H1 (cell line): ENCODE results near the gene NIT2. TPM values are rescaled to one million over a fixed set of nuclear protein-coding genes. Genes with fewer than 3 reads are reported as not detected.

Source experiments
- CTCF ChIA-PET: fragments of 300-600 bp; sonication (Branson Sonifier 250); formaldehyde crosslinking; loops from one replicate; lab custom pipeline; 2021; ENCODE audit not compliant: partially characterized antibody; lab: Charles Lee
- POLR2A ChIA-PET: fragments of 300-600 bp; sonication (Branson Sonifier 250); formaldehyde crosslinking; loops from one replicate; lab custom pipeline; 2021; ENCODE audit warnings: inconsistent platforms; ENCODE audit not compliant: partially characterized antibody; lab: Charles Lee
- DNase-seq, 2 experiments: peaks; one replicate each; pipeline versions ENCODE4 v3.0.0 to v3.0.0-alpha.2; 2010 to 2022; ENCODE audit warnings: low spot score in 2 of 2, low read depth in 1 of 2, mixed read lengths in 1 of 2
- FAIRE-seq: peaks from 2 replicates; lab custom pipeline; 2011; peaks lifted over from hg19 to GRCh38; lab: Jason Lieb, UNC
- H2AFZ ChIP-seq: 2 replicates; pipeline ENCODE4 v1.8.1; 2012; ENCODE audit warnings: low read length, inconsistent platforms
- H2AK5ac ChIP-seq: 2 replicates; pipeline ENCODE4 v1.6.1; 2013; ENCODE audit warnings: low read depth, low read length
- H2BK120ac ChIP-seq: replicated peaks from 2 replicates; pipeline ENCODE3; 2013; ENCODE audit warnings: low read depth, low read length, inconsistent platforms
- H2BK12ac ChIP-seq: 2 replicates; pipeline ENCODE4 v1.6.1; 2013; ENCODE audit warnings: low read depth, low read length
- H2BK15ac ChIP-seq: 2 replicates; pipeline ENCODE4 v1.6.1; 2013; ENCODE audit warnings: low read length
- H2BK20ac ChIP-seq: 2 replicates; pipeline ENCODE4 v1.6.1; 2013; ENCODE audit warnings: low read length
- H2BK5ac ChIP-seq: 2 replicates; pipeline ENCODE4 v1.6.1; 2013; ENCODE audit warnings: low read depth, low read length
- H3K14ac ChIP-seq: 2 replicates; pipeline ENCODE4 v1.6.1; 2013; ENCODE audit warnings: inconsistent platforms; ENCODE audit not compliant: insufficient read length
- H3K18ac ChIP-seq: 2 replicates; pipeline ENCODE4 v1.6.1; 2013; ENCODE audit warnings: low read length; ENCODE audit errors: extremely low read depth
- H3K23ac ChIP-seq: 2 replicates; pipeline ENCODE4 v1.6.1; 2013; ENCODE audit warnings: inconsistent platforms; ENCODE audit not compliant: insufficient read length
- H3K23me2 ChIP-seq: 2 replicates; pipeline ENCODE4 v1.6.1; 2013; ENCODE audit warnings: low read depth, low read length
- H3K27ac ChIP-seq: 2 replicates; pipeline ENCODE4 v1.6.1; 2011; ENCODE audit warnings: low read depth, low read length, inconsistent platforms
- H3K27me3 ChIP-seq, 4 experiments: replicated peaks in 1 of 4; 1 replicate in 1 of 4; 2 replicates in 3 of 4; pipeline versions ENCODE4 v1.6.1 to v1.8.1; 2011 to 2013; ENCODE audit warnings: low read length in 3 of 4, mild to moderate bottlenecking in 3 of 4, inconsistent platforms in 2 of 4, mixed read lengths in 2 of 4, moderate library complexity in 1 of 4; ENCODE audit not compliant: control insufficient read depth in 3 of 4, insufficient read depth in 3 of 4; ENCODE audit errors: extremely low read depth in 1 of 4
- H3K36me3 ChIP-seq, 4 experiments: 2 replicates each; pipeline versions ENCODE4 v1.6.1 to v1.8.1; 2011 to 2013; ENCODE audit warnings: mild to moderate bottlenecking in 4 of 4, low read length in 3 of 4, moderate library complexity in 2 of 4, control low read depth in 1 of 4, inconsistent platforms in 1 of 4; ENCODE audit not compliant: insufficient read depth in 4 of 4, control insufficient read depth in 2 of 4
- H3K4ac ChIP-seq: replicated peaks from 2 replicates; pipeline ENCODE3; 2013; ENCODE audit warnings: low read length, low read depth, mixed read lengths, inconsistent platforms; ENCODE audit not compliant: insufficient read length
- H3K4me1 ChIP-seq, 4 experiments: replicated peaks in 1 of 4; 1 replicate in 1 of 4; 2 replicates in 3 of 4; pipeline versions ENCODE4 v1.6.1 to v1.8.1; 2011 to 2013; ENCODE audit warnings: low read length in 3 of 4, inconsistent platforms in 2 of 4, mixed read lengths in 1 of 4; ENCODE audit not compliant: insufficient read depth in 4 of 4, control insufficient read depth in 3 of 4
- H3K4me2 ChIP-seq, 2 experiments: 2 replicates each; pipeline versions ENCODE4 v1.6.1 to v1.8.1; 2011 to 2013; ENCODE audit warnings: low read depth in 2 of 2, low read length in 2 of 2, control low read depth in 1 of 2, inconsistent platforms in 1 of 2, mild to moderate bottlenecking in 1 of 2; ENCODE audit not compliant: insufficient read depth in 1 of 2
- H3K4me3 ChIP-seq, 4 experiments: fragments of 200-600, 300-600 bp in 1 of 4; sonication (generic), shearing (Covaris generic), sonication (Bioruptor Twin) in 1 of 4; 2 replicates each; pipeline versions ENCODE4 v1.5.1 to v1.8.1; 2011 to 2016; ENCODE audit warnings: low read length in 4 of 4, low read depth in 3 of 4, control low read depth in 2 of 4, inconsistent platforms in 2 of 4, mild to moderate bottlenecking in 2 of 4, mixed read lengths in 1 of 4, moderate library complexity in 1 of 4; ENCODE audit not compliant: insufficient read depth in 2 of 4; ENCODE audit errors: extremely low read depth in 1 of 4
- H3K56ac ChIP-seq: replicated peaks from 2 replicates; pipeline ENCODE3; 2013; ENCODE audit warnings: low read depth, mild to moderate bottlenecking, mixed read lengths, low read length, inconsistent platforms; ENCODE audit not compliant: insufficient read length
- H3K79me1 ChIP-seq: 2 replicates; pipeline ENCODE4 v1.6.1; 2013; ENCODE audit warnings: low read depth, low read length, control low read depth
- H3K79me2 ChIP-seq, 2 experiments: 2 replicates each; pipeline versions ENCODE4 v1.6.1 to v1.8.1; 2012 to 2013; ENCODE audit warnings: low read length in 2 of 2, mild to moderate bottlenecking in 2 of 2, inconsistent platforms in 1 of 2; ENCODE audit not compliant: insufficient read depth in 2 of 2, control insufficient read depth in 1 of 2
- H3K9ac ChIP-seq, 4 experiments: replicated peaks in 1 of 4; 1 replicate in 1 of 4; 2 replicates in 3 of 4; pipeline versions ENCODE4 v1.6.1 to v1.8.1; 2011 to 2013; ENCODE audit warnings: low read depth in 3 of 4, low read length in 3 of 4, control low read depth in 2 of 4, mild to moderate bottlenecking in 2 of 4, moderate library complexity in 2 of 4, inconsistent platforms in 1 of 4; ENCODE audit errors: extremely low read depth in 1 of 4
- H3K9me3 ChIP-seq, 2 experiments: 2 replicates each; pipeline versions ENCODE4 v1.6.1 to v1.8.1; 2012 to 2013; ENCODE audit warnings: mild to moderate bottlenecking in 2 of 2, moderate library complexity in 2 of 2, control low read depth in 1 of 2, inconsistent platforms in 1 of 2, low read depth in 1 of 2, low read length in 1 of 2, mixed read lengths in 1 of 2; ENCODE audit not compliant: insufficient read depth in 2 of 2
- H4K20me1 ChIP-seq, 2 experiments: replicated peaks in 1 of 2; 2 replicates each; pipeline versions ENCODE3 to v1.8.1; 2011 to 2013; ENCODE audit warnings: inconsistent platforms in 2 of 2, low read length in 2 of 2, mild to moderate bottlenecking in 1 of 2; ENCODE audit not compliant: insufficient read depth in 2 of 2, control insufficient read depth in 1 of 2
- H4K5ac ChIP-seq: 2 replicates; pipeline ENCODE4 v1.6.1; 2013; ENCODE audit warnings: low read length, low read depth, mixed read lengths, inconsistent platforms; ENCODE audit not compliant: insufficient read length
- H4K8ac ChIP-seq: 2 replicates; pipeline ENCODE4 v1.8.0; 2013; ENCODE audit warnings: mild to moderate bottlenecking, moderate library complexity, low read length, inconsistent platforms; ENCODE audit not compliant: insufficient read depth; ENCODE audit errors: extremely low read depth
- H4K91ac ChIP-seq: replicated peaks from 2 replicates; pipeline ENCODE3; 2013; ENCODE audit warnings: low read length, mixed read lengths, inconsistent platforms; ENCODE audit not compliant: insufficient read length
- ASH2L ChIP-seq: fragments of 200-600, 300-600 bp; sonication (generic); IDR thresholded peaks from one replicate; pipeline ENCODE4 v1.7.1; 2017; ENCODE audit warnings: low read length
- EGR1 ChIP-seq: IDR thresholded peaks from 2 replicates; pipeline ENCODE4 v1.6.1; 2011; ENCODE audit warnings: low read depth, low read length, borderline replicate concordance
- EZH2 ChIP-seq: fragments of 200-600 bp; sonication (generic); IDR thresholded peaks from 2 replicates; pipeline ENCODE4 v1.7.1; 2012; ENCODE audit warnings: low read depth, mild to moderate bottlenecking, moderate library complexity, low read length, inconsistent platforms; ENCODE audit not compliant: severe bottlenecking
- HDAC2 ChIP-seq, 2 experiments: fragments of 300-600 bp in 1 of 2; sonication (generic) in 1 of 2; IDR thresholded peaks; 2 replicates each; pipeline ENCODE4 v1.6.1; 2011 to 2012; ENCODE audit warnings: low read depth in 2 of 2, low read length in 2 of 2, mild to moderate bottlenecking in 2 of 2, moderate library complexity in 2 of 2, borderline replicate concordance in 1 of 2, inconsistent platforms in 1 of 2
- JUN ChIP-seq: IDR thresholded peaks from 2 replicates; pipeline ENCODE4 v1.6.1; 2011; ENCODE audit warnings: low read depth, mild to moderate bottlenecking, improper control_type of control experiment, low read length
- NRF1 ChIP-seq: IDR thresholded peaks from 2 replicates; pipeline ENCODE4 v1.6.1; 2011; ENCODE audit warnings: mild to moderate bottlenecking, low read depth, low read length, improper control_type of control experiment
- POLR2A ChIP-seq, 2 experiments: IDR thresholded peaks; 1 replicate in 1 of 2; 2 replicates in 1 of 2; pipeline ENCODE4 v1.6.1; 2011; ENCODE audit warnings: low read depth in 2 of 2, low read length in 2 of 2, mild to moderate bottlenecking in 2 of 2; ENCODE audit errors: control extremely low read depth in 1 of 2
- POLR2AphosphoS5 ChIP-seq: IDR thresholded peaks from 2 replicates; pipeline ENCODE4 v1.6.1; 2011; ENCODE audit warnings: low read depth, low read length
- RFX5 ChIP-seq: IDR thresholded peaks from 2 replicates; pipeline ENCODE4 v1.6.1; 2011; ENCODE audit warnings: low read depth, low read length, improper control_type of control experiment, borderline replicate concordance
- SIRT6 ChIP-seq: IDR thresholded peaks from one replicate; pipeline ENCODE4 v1.7.1; 2012; ENCODE audit warnings: low read length, inconsistent platforms
- SUZ12 ChIP-seq: fragments of 200-600 bp; sonication (generic); IDR thresholded peaks from 2 replicates; pipeline ENCODE4 v1.6.1; 2012; ENCODE audit warnings: mild to moderate bottlenecking, inconsistent platforms, low read length, moderate library complexity, mixed read lengths
- TBP ChIP-seq: IDR thresholded peaks from 2 replicates; pipeline ENCODE4 v1.6.1; 2011; ENCODE audit warnings: low read depth, low read length, improper control_type of control experiment
- YY1 ChIP-seq: IDR thresholded peaks from 2 replicates; pipeline ENCODE4 v1.6.1; 2011; ENCODE audit warnings: low read depth, mild to moderate bottlenecking, low read length
- ZNF274 ChIP-seq: IDR thresholded peaks from 2 replicates; pipeline ENCODE4 v1.7.0; 2012; ENCODE audit warnings: low read length, borderline replicate concordance; ENCODE audit errors: extremely low read depth
- WGBS, 2 experiments: shearing (Covaris generic) in 1 of 2; methylation state at CpG; one replicate each; pipeline versions ENCODE4 v1.1.6 to v1.1.7; 2013 to 2015; ENCODE audit warnings: low lambda C conversion rate in 2 of 2, mixed read lengths in 2 of 2, inconsistent platforms in 1 of 2, low coverage in 1 of 2, missing lambda C conversion rate in 1 of 2; ENCODE audit not compliant: insufficient replicate concordance in 2 of 2, insufficient coverage in 1 of 2, insufficient read length in 1 of 2; ENCODE audit errors: extremely low coverage in 1 of 2, missing lambda C conversion rate in 1 of 2; 5-methylcytosine and 5-hydroxymethylcytosine counted together
- polyA plus RNA-seq, 7 experiments: library from polyadenylated mRNA; depleted of rRNA in 3 of 7; stranded (reverse) in 5 of 7; unstranded in 2 of 7; fragments of >200 nt in 5 of 7; fragments of 200-250 nt in 2 of 7; gene quantifications; 1 replicate in 5 of 7; 2 replicates in 1 of 7; 4 replicates in 1 of 7; pipeline versions ENCODE4 v1.2.1 to v1.2.3, GENCODE V29; 2011 to 2013; ENCODE audit warnings: missing spikeins in 2 of 7, mixed read lengths in 2 of 7
- total RNA-seq: library from RNA; stranded (reverse); fragmentation: NEBNext Ultra II Directional; extraction: Animal tissue kit (Norgen Biotek cat#: 25700); gene quantifications from 2 replicates; pipeline ENCODE4 v1.2.1, GENCODE V29; 2021

NIT2 gene
- total and polyA plus RNA-seq, 2 of the 8 experiments (the other 6 are each of a cell fraction or from before 2014, with no cell fraction given): 15.2 to 25.3 TPM

DNA sequence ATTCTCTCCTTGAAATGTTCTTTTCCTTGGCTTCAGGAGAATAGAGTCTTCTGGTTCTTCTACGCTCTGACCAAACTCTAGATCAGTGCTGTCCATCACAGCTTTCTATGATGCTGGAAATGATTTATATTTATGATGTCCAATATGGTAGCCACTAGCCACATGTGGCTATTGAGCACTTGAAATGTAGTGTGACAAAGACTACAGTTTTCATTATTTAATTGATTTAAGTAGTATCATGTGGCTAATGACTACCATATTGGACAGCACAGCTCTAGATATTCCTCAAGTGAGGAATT lies 69.6 kb downstream of the NIT2 start:
- Histone ChIP-seq H4K5ac (no peak overlapping the region), H2BK15ac (no peak overlapping the region), H2BK12ac (no peak overlapping the region), H3K14ac (no peak overlapping the region), H2AK5ac (no peak overlapping the region), H3K4me2 (peak overlapping the region; percentile 91 to 92), H3K4me3 (peak overlapping the region in 2 of 4 experiments; percentile 59 to 79; a peak in 4 of 8 replicates), H4K8ac (no peak overlapping the region), H2BK120ac (no peak overlapping the region), H3K56ac (no peak overlapping the region), H3K79me2 (peaks cover 12 to 77% of the 10 kb centered on the region in 2 experiments), H3K18ac (no peak overlapping the region), H3K27me3 (no peaks in the 10 kb centered on the region), H3K36me3 (no peaks in the 10 kb centered on the region; a peak in 1 of 8 replicates), H4K91ac (no peak overlapping the region), H3K9me3 (no peaks in the 10 kb centered on the region), H3K4ac (no peak overlapping the region), H3K23me2 (peaks cover 16% of the 10 kb centered on the region), H4K20me1 (peaks cover 9 to 12% of the 10 kb centered on the region in 2 experiments), H3K9ac (no peak overlapping the region), H3K27ac (no peak overlapping the region), H3K23ac (no peak overlapping the region), H3K4me1 (peaks cover 0 to 4% (median 2%) of the 10 kb centered on the region in 4 experiments; a peak in 3 of 7 replicates), H3K79me1 (0 out of 2 replicates have a peak, but pooled peaks cover 4% of the 10 kb centered on the region), H2BK5ac (no peak overlapping the region), H2BK20ac (no peak overlapping the region), H2AFZ (no peak overlapping the region)
- CTCF ChIA-PET: interaction anchor here (0.6 kb wide), 1 partner anchor 579 kb away, joined by 3 read pairs; no protein-coding TSS in a partner anchor
- FAIRE-seq (no peak), DNase-seq (no peak)
- 100% methylated on average over 1 of the region's 1 CpG; no CpG with 5 or more reads in 1 of the 2 experiments for WGBS, 2 experiments
- TF ChIP-seq RFX5 (no peak), ZNF274 (no peak), NRF1 (no peak), ASH2L (no peak), EGR1 (no peak), JUN (no peak), YY1 (no peak), SUZ12 (no peak), TBP (no peak), HDAC2 (IDR thresholded peaks at IDR 0.05; ENCODE audit: borderline replicate concordance in 1 of 2, low read depth in 2 of 2, low read length in 2 of 2) (no peak), POLR2AphosphoS5 (no peak), POLR2A (IDR thresholded peaks at IDR 0.05; ENCODE audit: control extremely low read depth in 1 of 2, low read depth in 2 of 2, low read length in 2 of 2) (no peak), SIRT6 (no peak), EZH2 (no peak)
- POLR2A ChIA-PET: interaction anchor here (2.6 to 5.9 kb wide), 2 partner anchors 8 to 15 kb away, joined by 13 to 58 read pairs; no protein-coding TSS in a partner anchor
